Activated CD8-positive, alpha-beta T cell treated with anti-CD3 and anti-CD28 coated beads, Interleukin-2, amount 10 ng/mL, durations not matched to agents 7 days and 5 days (primary cell): ENCODE measurements around the gene ZNF511. TPM values are rescaled to one million over a fixed set of nuclear protein-coding genes. Genes with fewer than 3 reads are reported as not detected.
A peak's percentile ranks its signal among the peaks of the same experiment; 100 is the strongest.

ENCODE experiments used
- ATAC-seq: fragments of 150-1000 bp; cut with Tn5 transposase; one replicate; pipeline ENCODE4 v1.10.0; 2021; ENCODE audit warnings: moderate library complexity
- CTCF ChIA-PET: fragments of 350-600 bp; sonication (Branson Sonifier 250); formaldehyde crosslinking; loops from one replicate; lab custom pipeline; 2021; ENCODE audit warnings: antibody characterized with exemption; lab: Charles Lee
- POLR2A ChIA-PET: fragments of 350-600 bp; sonication (Branson Sonifier 250); formaldehyde crosslinking; loops from one replicate; lab custom pipeline; 2021; ENCODE audit warnings: antibody characterized with exemption; lab: Charles Lee
- DNase-seq: peaks from one replicate; pipeline ENCODE4 v3.0.0-alpha.2; 2020
- H3K27ac Mint-ChIP-seq: one replicate; pipeline ENCODE4 v1.8.0; 2021; ENCODE audit warnings: mild to moderate bottlenecking, mixed read lengths
- H3K27me3 Mint-ChIP-seq: one replicate; pipeline ENCODE4 v1.8.0; 2021; ENCODE audit warnings: low read depth, mixed read lengths
- H3K36me3 Mint-ChIP-seq: one replicate; pipeline ENCODE4 v1.8.0; 2021; ENCODE audit warnings: low read depth, mixed read lengths
- H3K4me1 Mint-ChIP-seq: one replicate; pipeline ENCODE4 v1.8.0; 2021; ENCODE audit warnings: low read depth, mixed read lengths
- H3K4me3 Mint-ChIP-seq: one replicate; pipeline ENCODE4 v1.8.0; 2021; ENCODE audit warnings: mild to moderate bottlenecking, mixed read lengths
- H3K9me3 Mint-ChIP-seq: one replicate; pipeline ENCODE4 v1.8.0; 2022; ENCODE audit warnings: mixed read lengths; ENCODE audit not compliant: insufficient read depth
- total RNA-seq, 2 experiments: library from RNA; stranded (reverse); gene quantifications; one replicate each; pipeline ENCODE4 v1.2.3, GENCODE V29; 2021

ZNF511 gene
- total RNA-seq, 2 experiments from 2014 or later, result 61.4 to 62.6 TPM

GRCh38 chr10:133332936-133333699, 24.4 kb downstream of the ZNF511 start:
- ATAC-seq, result no peak
- ChIA-PET POLR2A (no interaction called here), CTCF (no interaction called here)
- Mint-ChIP-seq H3K9me3 (no peaks in the 10 kb centered on the region), H3K36me3 (no peaks in the 10 kb centered on the region), H3K27ac (no peak overlapping the region), H3K4me3 (no peak overlapping the region), H3K27me3 (peaks cover 43% of the 10 kb centered on the region), H3K4me1 (peaks cover 18% of the 10 kb centered on the region)
- DNase-seq, result no peak

GRCh38 chr10:133334503-133335245, 26.0 kb downstream of the ZNF511 start:
- H3K4me1 Mint-ChIP-seq, result peaks cover 16% of the 10 kb centered on the region
- ATAC-seq (peak; percentile 41), DNase-seq (no peak)
- peaks cover 34% of the 10 kb centered on the region for H3K27me3 Mint-ChIP-seq
- CTCF ChIA-PET, result interaction anchor here (1.6 kb wide), 1 partner anchor 28 kb away, joined by 3 read pairs; no protein-coding TSS in a partner anchor
- peak overlapping the region; percentile 60 for H3K27ac Mint-ChIP-seq
- no peaks in the 10 kb centered on the region for H3K9me3 Mint-ChIP-seq
- POLR2A ChIA-PET, result no interaction called here
- peak overlapping the region; percentile 45 for H3K4me3 Mint-ChIP-seq
- no peaks in the 10 kb centered on the region for H3K36me3 Mint-ChIP-seq

- Mint-ChIP-seq H3K27me3 (peaks cover 34% of the 10 kb centered on the region), H3K36me3 (no peaks in the 10 kb centered on the region), H3K4me3 (peak overlapping the region; percentile 42), H3K9me3 (no peaks in the 10 kb centered on the region), H3K27ac (no peak overlapping the region), H3K4me1 (peaks cover 13% of the 10 kb centered on the region)
- peak; percentile 60 for ATAC-seq
- peak; percentile 87 for DNase-seq
- CTCF ChIA-PET, result interaction anchor here (1.6 kb wide), 1 partner anchor 28 kb away, joined by 3 read pairs; no protein-coding TSS in a partner anchor
- POLR2A ChIA-PET, result no interaction called here
These were observed 26.8 kb downstream of the ZNF511 start for GRCh38 chr10:133335246-133336117.

- Mint-ChIP-seq H3K36me3 (no peaks in the 10 kb centered on the region), H3K27ac (no peak overlapping the region), H3K9me3 (no peaks in the 10 kb centered on the region), H3K4me3 (no peak overlapping the region), H3K4me1 (peaks cover 9% of the 10 kb centered on the region), H3K27me3 (peaks cover 29% of the 10 kb centered on the region)
- POLR2A ChIA-PET, result interaction anchor here (1.1 kb wide), 1 partner anchor 42 kb away, joined by 3 read pairs; no protein-coding TSS in a partner anchor
- CTCF ChIA-PET, result interaction anchor here (1.6 kb wide), 1 partner anchor 29 kb away, joined by 3 read pairs; no protein-coding TSS in a partner anchor
- DNase-seq (no peak), ATAC-seq (peak; percentile 5)
These were observed 27.4 kb downstream of the ZNF511 start for GRCh38 chr10:133336118-133336576.

DNA sequence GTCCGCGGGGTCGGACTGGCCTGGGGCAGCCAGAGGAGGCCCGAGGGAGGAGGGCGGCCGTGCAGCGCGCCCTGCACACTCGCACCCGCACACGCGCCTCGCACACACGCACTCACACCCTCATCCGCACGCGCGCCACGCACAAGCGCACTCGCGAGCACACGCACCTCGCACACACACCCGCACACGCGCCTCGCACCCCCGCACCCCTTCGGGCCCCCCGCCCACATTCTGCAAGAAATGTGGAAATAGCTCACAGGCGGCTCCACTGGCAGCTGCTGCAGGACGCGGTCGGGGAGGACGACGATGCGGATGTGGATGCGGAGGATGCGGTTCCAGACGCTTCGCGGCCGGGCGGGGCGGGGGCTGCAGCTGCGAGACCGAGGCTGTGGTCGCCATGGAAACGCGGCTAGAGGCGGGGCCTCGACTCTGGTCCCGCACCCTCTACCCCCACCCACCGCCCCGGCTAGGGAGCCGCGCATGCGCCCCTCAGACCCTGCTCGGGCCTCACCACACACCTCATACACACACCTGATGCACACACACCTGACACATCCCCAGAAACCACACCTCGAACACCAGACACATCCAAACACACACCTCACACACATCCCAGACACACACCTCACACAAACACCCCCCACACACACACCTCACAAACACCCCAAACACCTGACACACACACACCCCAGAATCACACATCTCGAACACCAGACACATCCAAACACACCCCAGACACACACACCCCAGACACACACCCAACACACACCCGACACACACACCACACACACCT, 28.1 kb downstream of the ZNF511 start, which contains the start of gene CALY:
TSS of gene CALY (minus strand) at position 320 of the 793 bp plus-strand sequence. CDS start 7,907 bp downstream, outside the sequence.
- peaks cover 9% of the 10 kb centered on the region for H3K4me1 Mint-ChIP-seq
- peaks cover 28% of the 10 kb centered on the region for H3K27me3 Mint-ChIP-seq
- H3K9me3 Mint-ChIP-seq, result no peaks in the 10 kb centered on the region
- ChIA-PET CTCF (no interaction called here), POLR2A (interaction anchor here (1.1 kb wide), 1 partner anchor 41 kb away, joined by 3 read pairs; no protein-coding TSS in a partner anchor)
- H3K4me3 Mint-ChIP-seq, result peak within 1 kb of the TSS; percentile 42
- no peaks in the 10 kb centered on the region for H3K36me3 Mint-ChIP-seq
- DNase-seq (peak; percentile 90), ATAC-seq (peak; percentile 40)
- H3K27ac Mint-ChIP-seq, result peak within 1 kb of the TSS; percentile 52

- ChIA-PET POLR2A (no interaction called here), CTCF (no interaction called here)
- no peaks in the 10 kb centered on the region for H3K36me3 Mint-ChIP-seq
- DNase-seq, result no peak
- H3K4me3 Mint-ChIP-seq, result no peak overlapping the region
- no peaks in the 10 kb centered on the region for H3K9me3 Mint-ChIP-seq
- H3K27me3 Mint-ChIP-seq, result peaks cover 25% of the 10 kb centered on the region
- H3K27ac Mint-ChIP-seq, result no peak overlapping the region
- H3K4me1 Mint-ChIP-seq, result peaks cover 9% of the 10 kb centered on the region
- ATAC-seq, result no peak
These were observed 28.6 kb downstream of the ZNF511 start for GRCh38 chr10:133337370-133337725.

DNA sequence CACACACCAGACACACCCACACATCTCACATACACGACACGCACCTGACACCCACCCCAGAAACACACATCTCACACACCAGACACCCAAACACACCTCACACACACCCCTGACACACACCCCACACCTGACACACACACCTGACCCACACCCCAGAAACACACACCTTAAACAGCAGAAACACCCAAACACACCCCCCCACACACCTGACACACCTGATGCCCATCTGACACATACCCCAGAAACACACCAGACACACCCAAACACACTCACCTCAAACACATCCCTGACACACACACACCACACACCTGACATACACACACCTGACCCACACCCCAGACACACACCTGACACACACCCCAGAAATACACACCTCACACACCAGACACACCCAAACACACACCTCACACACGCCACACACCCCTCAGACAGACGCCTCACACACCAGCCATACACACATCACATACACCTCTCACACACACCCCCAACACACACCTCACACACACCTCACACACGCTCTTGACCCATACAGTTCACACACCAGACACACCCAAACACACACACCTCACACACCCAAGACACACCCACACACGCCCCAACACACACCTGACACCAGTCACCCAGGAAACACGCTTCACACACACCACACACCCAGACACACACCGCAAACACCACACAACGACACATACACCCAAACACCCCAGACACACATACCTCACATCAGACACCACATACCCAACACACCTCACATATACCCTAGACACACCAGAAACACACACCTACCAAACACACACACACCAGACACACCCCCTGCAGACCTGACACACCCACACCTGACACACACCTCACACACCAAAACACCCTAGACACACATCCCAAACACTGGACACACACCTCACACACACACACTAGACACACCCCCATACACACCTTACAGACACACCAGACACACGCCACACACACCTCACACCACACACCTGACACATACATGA, 29.7 kb downstream of the ZNF511 start:
- ATAC-seq (no peak), DNase-seq (no peak)
- ChIA-PET CTCF (no interaction called here), POLR2A (no interaction called here)
- Mint-ChIP-seq H3K4me1 (peaks cover 11% of the 10 kb centered on the region), H3K36me3 (no peaks in the 10 kb centered on the region), H3K9me3 (no peaks in the 10 kb centered on the region), H3K27me3 (peaks cover 22% of the 10 kb centered on the region), H3K4me3 (no peak overlapping the region), H3K27ac (no peak overlapping the region)

GRCh38 chr10:133339708-133340380, 31.1 kb downstream of the ZNF511 start:
- Mint-ChIP-seq H3K36me3 (no peaks in the 10 kb centered on the region), H3K27ac (no peak overlapping the region), H3K4me3 (no peak overlapping the region), H3K4me1 (peaks cover 11% of the 10 kb centered on the region), H3K9me3 (no peaks in the 10 kb centered on the region), H3K27me3 (peaks cover 19% of the 10 kb centered on the region)
- no peak for ATAC-seq
- ChIA-PET CTCF (no interaction called here), POLR2A (no interaction called here)
- DNase-seq, result no peak

DNA sequence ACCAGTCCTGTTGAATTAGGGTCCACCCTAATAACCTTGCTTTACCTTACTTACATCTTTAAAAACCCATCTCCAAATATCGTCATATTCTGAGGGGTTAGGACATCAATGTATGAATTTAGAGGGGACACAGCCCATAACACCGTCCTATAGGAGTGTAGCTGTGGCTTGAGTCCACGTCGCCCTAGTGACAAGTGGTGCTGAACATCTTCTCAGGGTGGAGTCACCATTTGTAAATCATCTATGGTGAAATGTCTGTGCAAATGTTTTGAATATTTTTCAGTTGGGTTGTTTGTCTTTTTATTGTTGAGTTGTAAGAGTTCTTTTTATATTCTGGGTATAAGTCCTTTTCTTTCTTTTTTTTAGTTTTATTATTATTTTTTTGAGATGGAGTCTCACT, 33.3 kb downstream of the ZNF511 start:
- Mint-ChIP-seq H3K36me3 (no peaks in the 10 kb centered on the region), H3K27me3 (peaks cover 25% of the 10 kb centered on the region), H3K4me3 (no peak overlapping the region), H3K9me3 (no peaks in the 10 kb centered on the region), H3K4me1 (peaks cover 5% of the 10 kb centered on the region), H3K27ac (no peak overlapping the region)
- ChIA-PET CTCF (interaction anchor here (1.6 kb wide), 1 partner anchor 12 kb away, joined by 7 read pairs; no protein-coding TSS in a partner anchor), POLR2A (no interaction called here)
- DNase-seq, result no peak
- no peak for ATAC-seq
